ES-I3 (cell line): ENCODE results near the gene PBX1.

Source experiments
- H3K36me3 ChIP-seq: 2 replicates; pipeline ENCODE4 v1.6.1; 2013; ENCODE audit warnings: mild to moderate bottlenecking, low read length, control low read depth, moderate library complexity; ENCODE audit not compliant: insufficient read depth
- H3K4me1 ChIP-seq: 2 replicates; pipeline ENCODE4 v1.6.1; 2013; ENCODE audit warnings: mild to moderate bottlenecking, control low read depth, low read length; ENCODE audit not compliant: insufficient read depth
- H3K9ac ChIP-seq: 2 replicates; pipeline ENCODE4 v1.6.1; 2013; ENCODE audit warnings: low read depth, mild to moderate bottlenecking, low read length, moderate library complexity
- H3K9me3 ChIP-seq: 2 replicates; pipeline ENCODE4 v1.6.1; 2013; ENCODE audit warnings: mild to moderate bottlenecking, low read length, moderate library complexity; ENCODE audit not compliant: control insufficient read depth, insufficient read depth

PBX1 gene

DNA sequence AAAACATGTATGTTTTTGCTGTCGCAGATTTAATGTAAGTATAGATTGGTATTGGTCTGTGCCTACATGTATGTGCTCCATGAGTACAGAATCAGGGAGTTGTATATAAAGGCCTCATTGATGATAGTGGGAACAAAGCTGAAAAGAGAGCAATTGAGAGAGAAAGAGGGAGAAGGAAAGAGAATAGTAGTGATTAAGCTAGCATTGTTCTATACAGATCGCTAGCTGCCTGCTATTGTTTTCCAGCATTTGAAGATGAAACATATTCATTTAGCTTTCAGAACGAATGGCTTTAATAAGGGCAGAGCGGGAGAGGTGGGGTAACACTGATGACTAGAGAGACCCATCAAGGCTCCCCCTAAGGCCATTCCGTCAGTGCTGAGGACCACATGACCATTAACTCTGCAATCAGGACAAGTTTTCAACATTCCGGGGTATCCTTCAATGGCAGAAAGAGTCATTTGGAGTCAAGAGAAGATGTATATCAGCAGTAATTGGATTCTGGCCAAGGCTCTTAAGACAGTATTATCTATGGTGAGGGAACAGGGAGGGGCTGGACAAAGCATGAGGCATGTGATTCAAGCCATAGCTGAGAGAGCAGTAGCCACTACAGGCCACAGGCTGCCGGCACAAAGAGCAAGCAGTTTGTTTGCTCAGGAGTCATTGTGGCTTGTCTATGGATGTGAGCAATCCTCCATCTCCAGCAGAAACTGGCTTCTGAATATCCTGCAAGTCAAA is 176.5 kb downstream of the PBX1 start:
- Histone ChIP-seq H3K36me3 (no peaks in the 10 kb centered on the region), H3K9me3 (no peaks in the 10 kb centered on the region), H3K4me1 (peaks cover 24% of the 10 kb centered on the region), H3K9ac (no peak overlapping the region)

- no peaks in the 10 kb centered on the region for H3K9me3 ChIP-seq
- H3K36me3 ChIP-seq: no peaks in the 10 kb centered on the region
- no peak overlapping the region for H3K9ac ChIP-seq
- peaks cover 18% of the 10 kb centered on the region for H3K4me1 ChIP-seq
Observed at GRCh38 chr1:164736137-164736536, 177.2 kb downstream of the PBX1 start.

DNA sequence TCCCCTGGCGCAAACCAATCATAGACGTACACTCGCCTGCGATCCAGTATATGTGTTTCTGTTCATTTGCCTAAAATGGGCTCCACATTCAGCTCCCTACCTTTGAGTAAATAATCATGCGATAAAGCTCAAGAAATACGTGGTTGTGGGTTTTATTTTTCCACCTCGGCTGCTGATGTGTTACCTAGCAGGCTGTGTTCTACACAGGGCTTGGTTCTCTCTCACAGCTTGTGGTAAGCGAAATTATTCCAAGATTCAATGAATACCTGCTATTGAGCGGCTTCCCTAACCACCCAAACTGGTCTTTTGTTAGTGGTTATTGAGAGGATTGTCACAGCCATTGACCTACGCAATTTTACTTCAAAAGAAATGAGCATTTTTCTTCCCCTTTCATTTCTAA is 180.2 kb downstream of the PBX1 start:
- no peaks in the 10 kb centered on the region for H3K36me3 ChIP-seq
- no peak overlapping the region for H3K9ac ChIP-seq
- H3K4me1 ChIP-seq: peaks cover 7% of the 10 kb centered on the region
- no peaks in the 10 kb centered on the region for H3K9me3 ChIP-seq

DNA sequence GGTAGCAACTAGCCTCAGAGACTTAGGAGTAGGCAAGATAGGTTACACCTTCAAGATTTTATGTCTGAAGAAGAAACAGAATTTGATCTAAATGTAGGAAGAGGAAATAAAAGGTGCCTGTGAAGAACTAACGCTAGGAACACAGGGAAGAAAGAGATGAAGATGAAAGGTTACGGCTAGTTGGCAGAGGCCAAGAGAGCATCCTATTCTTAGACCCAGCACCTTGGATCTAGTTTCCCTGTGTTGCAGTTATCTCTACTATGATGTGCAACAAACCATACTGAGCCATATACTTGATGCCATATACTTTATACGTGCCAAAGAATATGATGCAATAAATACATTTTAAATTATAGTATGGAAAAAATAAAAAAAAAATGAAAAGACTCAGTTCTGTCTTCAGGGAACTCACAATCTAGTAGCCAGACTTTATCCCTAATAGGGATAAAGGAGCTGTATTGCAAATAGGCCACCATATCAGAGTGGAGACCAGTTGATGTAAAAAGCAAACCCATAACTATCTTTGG is 181.1 kb downstream of the PBX1 start:
- Histone ChIP-seq H3K4me1 (peaks cover 5% of the 10 kb centered on the region), H3K36me3 (no peaks in the 10 kb centered on the region), H3K9me3 (no peaks in the 10 kb centered on the region), H3K9ac (no peak overlapping the region)

DNA sequence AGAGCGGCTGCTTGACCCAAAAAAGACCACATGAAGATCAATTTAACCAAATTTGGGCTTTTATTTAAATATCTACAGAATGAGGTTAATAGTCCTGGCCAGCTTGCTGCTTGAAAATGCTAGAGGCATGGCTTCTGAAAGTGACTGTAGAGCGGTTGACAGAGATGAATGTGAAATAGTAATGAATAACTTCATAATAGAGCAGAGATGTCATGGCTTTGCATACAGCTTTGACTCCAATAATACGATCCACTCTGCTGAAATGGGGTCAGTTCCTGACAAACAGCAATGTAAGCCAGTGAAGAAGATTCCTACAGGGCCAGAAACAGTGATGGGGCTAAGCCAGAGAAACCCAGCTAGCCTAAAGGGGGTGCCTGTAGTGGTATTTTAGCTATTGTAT is 183.8 kb downstream of the PBX1 start:
- Histone ChIP-seq H3K9ac (no peak overlapping the region), H3K9me3 (no peaks in the 10 kb centered on the region), H3K36me3 (no peaks in the 10 kb centered on the region)

GRCh38 chr1:164743976-164744375 is 185.0 kb downstream of the PBX1 start:
- H3K4me1 ChIP-seq: no peaks in the 10 kb centered on the region; the same call in 1 of the 2 replicates
- H3K9ac ChIP-seq: no peak overlapping the region
- H3K9me3 ChIP-seq: no peaks in the 10 kb centered on the region
- H3K36me3 ChIP-seq: no peaks in the 10 kb centered on the region

More for the DNA sequence above, 183.8 kb downstream of the PBX1 start:
- H3K4me1 ChIP-seq: no peaks in the 10 kb centered on the region; the same call in 1 of the 2 replicates

GRCh38 chr1:164745736-164746135 is 186.8 kb downstream of the PBX1 start:
- H3K36me3 ChIP-seq: 0 out of 2 replicates have a peak, but pooled peaks cover 3% of the 10 kb centered on the region
- H3K9me3 ChIP-seq: no peaks in the 10 kb centered on the region
- H3K9ac ChIP-seq: no peak overlapping the region
- no peaks in the 10 kb centered on the region for H3K4me1 ChIP-seq

DNA sequence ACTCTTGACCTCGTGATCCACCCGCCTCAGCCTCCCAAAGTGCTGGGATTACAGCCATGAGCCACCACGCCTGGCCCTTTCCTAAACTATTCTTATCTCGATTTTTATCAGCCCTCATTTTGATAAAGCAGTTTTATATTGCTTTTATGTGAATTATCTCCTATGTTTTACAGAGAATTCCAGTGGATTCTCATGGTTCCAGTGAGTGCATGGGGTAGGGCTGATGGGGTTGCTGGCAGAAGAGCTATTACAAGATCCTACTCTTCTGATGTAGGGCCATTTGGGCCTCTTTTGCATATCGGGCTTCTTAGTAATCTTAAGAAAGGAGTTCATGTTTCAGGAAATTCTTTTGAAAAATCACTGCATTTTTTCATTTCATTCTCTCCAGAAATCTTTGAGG is 187.6 kb downstream of the PBX1 start:
- H3K36me3 ChIP-seq: 0 out of 2 replicates have a peak, but pooled peaks cover 3% of the 10 kb centered on the region
- no peaks in the 10 kb centered on the region for H3K4me1 ChIP-seq
- no peaks in the 10 kb centered on the region for H3K9me3 ChIP-seq
- no peak overlapping the region for H3K9ac ChIP-seq

- 0 out of 2 replicates have a peak, but pooled peaks cover 3% of the 10 kb centered on the region for H3K36me3 ChIP-seq
- no peaks in the 10 kb centered on the region for H3K9me3 ChIP-seq
- no peak overlapping the region for H3K9ac ChIP-seq
- no peaks in the 10 kb centered on the region for H3K4me1 ChIP-seq
Observed at GRCh38 chr1:164748253-164748899, 189.4 kb downstream of the PBX1 start.

DNA sequence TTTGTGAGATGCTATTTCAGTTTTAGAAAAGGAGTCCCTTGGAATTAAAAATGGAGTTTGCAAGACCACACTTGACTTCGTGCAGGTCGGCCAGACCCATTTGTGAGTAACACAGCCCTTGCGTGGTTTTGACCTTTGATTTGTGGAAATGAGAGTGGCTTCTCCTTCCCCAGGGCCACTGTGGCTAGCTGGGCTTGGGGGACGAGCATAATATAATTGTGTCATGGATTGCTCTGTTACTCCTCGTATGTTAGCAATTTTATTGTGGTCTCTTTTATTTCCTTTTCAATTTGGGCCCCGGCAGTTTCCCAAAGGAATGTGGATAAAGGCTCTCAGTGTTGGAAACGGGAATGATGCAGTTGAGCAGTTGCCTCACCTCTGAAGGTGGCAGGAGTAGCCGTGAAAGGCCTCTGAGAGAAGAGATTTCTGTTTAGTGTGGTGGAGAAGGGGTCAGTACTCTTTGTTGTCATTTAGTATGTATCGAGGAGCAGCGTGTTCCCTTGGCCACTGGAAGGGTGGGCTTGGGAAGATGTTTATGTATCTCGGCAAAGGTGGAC is 194.6 kb downstream of the PBX1 start:
- Histone ChIP-seq H3K9me3 (no peaks in the 10 kb centered on the region), H3K36me3 (0 out of 2 replicates have a peak, but pooled peaks cover 3% of the 10 kb centered on the region), H3K4me1 (0 out of 2 replicates have a peak, but pooled peaks cover under 1% of the 10 kb centered on the region), H3K9ac (no peak overlapping the region)

- Histone ChIP-seq H3K36me3 (0 out of 2 replicates have a peak, but pooled peaks cover 3% of the 10 kb centered on the region), H3K9me3 (no peaks in the 10 kb centered on the region), H3K9ac (no peak overlapping the region), H3K4me1 (peaks cover 6% of the 10 kb centered on the region; the same call in 1 of the 2 replicates)
Observed at GRCh38 chr1:164754088-164754600, 195.2 kb downstream of the PBX1 start.

- no peaks in the 10 kb centered on the region for H3K36me3 ChIP-seq
- H3K4me1 ChIP-seq: peaks cover 6% of the 10 kb centered on the region; the same call in 1 of the 2 replicates
- H3K9ac ChIP-seq: no peak overlapping the region
- H3K9me3 ChIP-seq: no peaks in the 10 kb centered on the region
Observed at GRCh38 chr1:164755690-164756089, 196.7 kb downstream of the PBX1 start.

DNA sequence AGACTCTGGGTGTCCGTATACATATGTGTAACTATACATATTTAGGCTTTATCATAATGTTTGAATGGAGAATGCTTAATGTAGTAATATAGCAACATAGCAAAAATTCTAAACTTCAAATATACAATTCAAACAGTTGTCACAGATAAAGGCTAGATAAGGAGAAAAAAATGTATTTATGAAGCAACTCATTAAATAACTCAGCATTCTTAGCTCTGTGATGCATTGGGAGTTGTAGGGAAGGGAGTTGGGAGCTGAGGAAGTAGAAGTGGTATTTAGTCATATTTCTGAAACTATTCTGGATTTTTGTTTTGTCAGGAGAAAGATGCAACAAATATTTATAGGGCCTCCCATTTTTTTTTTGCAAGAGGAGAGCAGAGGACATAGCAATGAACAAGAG is 197.8 kb downstream of the PBX1 start:
- Histone ChIP-seq H3K36me3 (no peaks in the 10 kb centered on the region), H3K9me3 (no peaks in the 10 kb centered on the region), H3K9ac (no peak overlapping the region), H3K4me1 (peaks cover 6% of the 10 kb centered on the region; the same call in 1 of the 2 replicates)

DNA sequence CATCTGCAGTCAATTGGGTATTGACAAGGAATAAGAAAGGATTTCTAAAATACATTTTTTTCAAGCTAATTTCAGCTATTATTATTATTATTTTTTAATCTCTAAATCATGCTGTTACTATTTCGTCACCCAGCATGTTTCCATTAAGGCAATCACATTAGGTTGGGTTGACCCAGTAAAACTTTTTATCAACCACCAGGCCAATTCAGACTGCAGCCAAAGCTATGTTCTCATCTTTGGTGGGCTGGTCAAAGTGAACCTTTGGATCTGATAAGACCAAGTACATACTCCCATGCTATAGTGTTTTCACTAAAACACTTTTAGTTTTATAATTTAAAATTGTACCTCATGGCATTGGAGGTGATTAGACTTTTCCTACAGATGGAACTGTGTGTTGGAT is 198.6 kb downstream of the PBX1 start:
- Histone ChIP-seq H3K36me3 (no peaks in the 10 kb centered on the region), H3K9me3 (no peaks in the 10 kb centered on the region), H3K9ac (no peak overlapping the region), H3K4me1 (peaks cover 6% of the 10 kb centered on the region; the same call in 1 of the 2 replicates)
